WTC11 (cell line): ENCODE measurements around the gene BMPR2.
"Not testable (repeated sequence)": the region's sequence is repeated elsewhere in the genome, so short reads cannot be mapped to it uniquely, and the experiment has no call there.

Experiments used
- GRHL2 ChIP-seq: fragments of 250-450 bp; sonication (Bioruptor Pico); IDR thresholded peaks from 2 replicates; pipeline ENCODE4 v1.8.0; 2022; ENCODE audit warnings: mild to moderate bottlenecking, moderate library complexity; ENCODE audit not compliant: insufficient replicate concordance, severe bottlenecking
- MXD4 ChIP-seq: fragments of 250-450 bp; sonication (Bioruptor Pico); IDR thresholded peaks from 2 replicates; pipeline ENCODE4 v1.8.0; 2021; ENCODE audit warnings: mild to moderate bottlenecking, moderate library complexity, borderline replicate concordance
- RORB ChIP-seq: fragments of 250-450 bp; sonication (Bioruptor Pico); IDR thresholded peaks from 2 replicates; pipeline ENCODE4 v1.9.0; 2021; ENCODE audit warnings: mild to moderate bottlenecking
- ZNF232 ChIP-seq: sonication (generic); formaldehyde crosslinking; IDR thresholded peaks from 2 replicates; pipeline ENCODE4 v1.8.0; 2022; ENCODE audit warnings: mild to moderate bottlenecking, missing genetic modification reagents
- TF ChIP-seq, protein P1 (sequence below): fragments of 200-600 bp; IDR thresholded peaks from 2 replicates; pipeline ENCODE4 v1.8.0; 2022; ENCODE audit warnings: antibody characterized with exemption
- TF ChIP-seq, protein P2 (sequence below): sonication (generic); formaldehyde crosslinking; conservative IDR thresholded peaks from 2 replicates; pipeline ENCODE4 v1.8.1; 2022; ENCODE audit warnings: mild to moderate bottlenecking, missing genetic modification reagents
- TF ChIP-seq, protein P3 (sequence below): fragments of 250-450 bp; sonication (Bioruptor Pico); IDR thresholded peaks from 2 replicates; pipeline ENCODE4 v1.8.0; 2021; ENCODE audit warnings: mild to moderate bottlenecking
- TF ChIP-seq, protein P4 (sequence below): fragments of 250-450 bp; sonication (Bioruptor Pico); IDR thresholded peaks from 2 replicates; pipeline ENCODE4 v1.9.0; 2021; ENCODE audit warnings: mild to moderate bottlenecking
- TF ChIP-seq, protein P5 (sequence below): sonication (generic); formaldehyde crosslinking; IDR thresholded peaks from 2 replicates; pipeline ENCODE4 v1.8.0; 2022; ENCODE audit warnings: mild to moderate bottlenecking, missing genetic modification reagents
- TF ChIP-seq, protein P6 (sequence below): sonication (generic); formaldehyde crosslinking; IDR thresholded peaks from 2 replicates; pipeline ENCODE4 v1.8.1; 2023; ENCODE audit warnings: mild to moderate bottlenecking, missing genetic modification reagents
- TF ChIP-seq, protein P7 (sequence below): sonication (generic); formaldehyde crosslinking; IDR thresholded peaks from 2 replicates; pipeline ENCODE4 v1.8.0; 2022; ENCODE audit warnings: mild to moderate bottlenecking, missing genetic modification reagents
- TF ChIP-seq, protein P8 (sequence below): sonication (generic); formaldehyde crosslinking; IDR thresholded peaks from 2 replicates; pipeline ENCODE4 v1.8.1; 2023; ENCODE audit warnings: mild to moderate bottlenecking, missing genetic modification reagents, moderate library complexity

DNA sequence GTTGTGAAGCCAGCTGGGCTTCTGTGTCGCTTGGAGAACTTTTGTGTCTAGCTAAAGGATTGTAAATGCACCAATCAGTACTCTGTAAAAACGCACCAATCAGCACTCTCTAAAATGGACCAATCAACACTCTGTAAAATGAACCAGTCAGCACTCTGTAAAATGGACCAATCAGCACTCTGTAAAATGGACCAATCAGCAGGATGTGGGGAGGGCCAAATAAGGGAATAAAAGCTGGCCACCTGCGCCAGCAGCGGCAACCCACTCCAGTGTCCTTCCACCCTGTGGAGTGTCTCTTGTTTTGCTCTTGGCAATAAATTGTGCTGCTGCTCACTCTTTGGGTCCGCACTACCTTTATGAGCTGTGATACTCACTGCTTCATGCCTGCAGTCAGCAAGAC lies 199.1 kb downstream of the BMPR2 start:
- TF ChIP-seq, protein P1, sequence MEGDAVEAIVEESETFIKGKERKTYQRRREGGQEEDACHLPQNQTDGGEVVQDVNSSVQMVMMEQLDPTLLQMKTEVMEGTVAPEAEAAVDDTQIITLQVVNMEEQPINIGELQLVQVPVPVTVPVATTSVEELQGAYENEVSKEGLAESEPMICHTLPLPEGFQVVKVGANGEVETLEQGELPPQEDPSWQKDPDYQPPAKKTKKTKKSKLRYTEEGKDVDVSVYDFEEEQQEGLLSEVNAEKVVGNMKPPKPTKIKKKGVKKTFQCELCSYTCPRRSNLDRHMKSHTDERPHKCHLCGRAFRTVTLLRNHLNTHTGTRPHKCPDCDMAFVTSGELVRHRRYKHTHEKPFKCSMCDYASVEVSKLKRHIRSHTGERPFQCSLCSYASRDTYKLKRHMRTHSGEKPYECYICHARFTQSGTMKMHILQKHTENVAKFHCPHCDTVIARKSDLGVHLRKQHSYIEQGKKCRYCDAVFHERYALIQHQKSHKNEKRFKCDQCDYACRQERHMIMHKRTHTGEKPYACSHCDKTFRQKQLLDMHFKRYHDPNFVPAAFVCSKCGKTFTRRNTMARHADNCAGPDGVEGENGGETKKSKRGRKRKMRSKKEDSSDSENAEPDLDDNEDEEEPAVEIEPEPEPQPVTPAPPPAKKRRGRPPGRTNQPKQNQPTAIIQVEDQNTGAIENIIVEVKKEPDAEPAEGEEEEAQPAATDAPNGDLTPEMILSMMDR: not testable (repeated sequence)
- TF ChIP-seq ZNF232 (CRISPR knock-in tag); MXD4 (CRISPR knock-in tag); RORB; GRHL2 (CRISPR knock-in tag): not testable (repeated sequence)
- TF ChIP-seq, protein P2, sequence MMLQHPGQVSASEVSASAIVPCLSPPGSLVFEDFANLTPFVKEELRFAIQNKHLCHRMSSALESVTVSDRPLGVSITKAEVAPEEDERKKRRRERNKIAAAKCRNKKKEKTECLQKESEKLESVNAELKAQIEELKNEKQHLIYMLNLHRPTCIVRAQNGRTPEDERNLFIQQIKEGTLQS: not testable (repeated sequence)
- TF ChIP-seq, protein P3, sequence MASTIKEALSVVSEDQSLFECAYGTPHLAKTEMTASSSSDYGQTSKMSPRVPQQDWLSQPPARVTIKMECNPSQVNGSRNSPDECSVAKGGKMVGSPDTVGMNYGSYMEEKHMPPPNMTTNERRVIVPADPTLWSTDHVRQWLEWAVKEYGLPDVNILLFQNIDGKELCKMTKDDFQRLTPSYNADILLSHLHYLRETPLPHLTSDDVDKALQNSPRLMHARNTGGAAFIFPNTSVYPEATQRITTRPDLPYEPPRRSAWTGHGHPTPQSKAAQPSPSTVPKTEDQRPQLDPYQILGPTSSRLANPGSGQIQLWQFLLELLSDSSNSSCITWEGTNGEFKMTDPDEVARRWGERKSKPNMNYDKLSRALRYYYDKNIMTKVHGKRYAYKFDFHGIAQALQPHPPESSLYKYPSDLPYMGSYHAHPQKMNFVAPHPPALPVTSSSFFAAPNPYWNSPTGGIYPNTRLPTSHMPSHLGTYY (CRISPR knock-in tag): not testable (repeated sequence)
- TF ChIP-seq, protein P4, sequence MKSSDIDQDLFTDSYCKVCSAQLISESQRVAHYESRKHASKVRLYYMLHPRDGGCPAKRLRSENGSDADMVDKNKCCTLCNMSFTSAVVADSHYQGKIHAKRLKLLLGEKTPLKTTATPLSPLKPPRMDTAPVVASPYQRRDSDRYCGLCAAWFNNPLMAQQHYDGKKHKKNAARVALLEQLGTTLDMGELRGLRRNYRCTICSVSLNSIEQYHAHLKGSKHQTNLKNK: not testable (repeated sequence)
- TF ChIP-seq, protein P5, sequence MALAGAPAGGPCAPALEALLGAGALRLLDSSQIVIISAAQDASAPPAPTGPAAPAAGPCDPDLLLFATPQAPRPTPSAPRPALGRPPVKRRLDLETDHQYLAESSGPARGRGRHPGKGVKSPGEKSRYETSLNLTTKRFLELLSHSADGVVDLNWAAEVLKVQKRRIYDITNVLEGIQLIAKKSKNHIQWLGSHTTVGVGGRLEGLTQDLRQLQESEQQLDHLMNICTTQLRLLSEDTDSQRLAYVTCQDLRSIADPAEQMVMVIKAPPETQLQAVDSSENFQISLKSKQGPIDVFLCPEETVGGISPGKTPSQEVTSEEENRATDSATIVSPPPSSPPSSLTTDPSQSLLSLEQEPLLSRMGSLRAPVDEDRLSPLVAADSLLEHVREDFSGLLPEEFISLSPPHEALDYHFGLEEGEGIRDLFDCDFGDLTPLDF (CRISPR knock-in tag): not testable (repeated sequence)
- TF ChIP-seq, protein P6, sequence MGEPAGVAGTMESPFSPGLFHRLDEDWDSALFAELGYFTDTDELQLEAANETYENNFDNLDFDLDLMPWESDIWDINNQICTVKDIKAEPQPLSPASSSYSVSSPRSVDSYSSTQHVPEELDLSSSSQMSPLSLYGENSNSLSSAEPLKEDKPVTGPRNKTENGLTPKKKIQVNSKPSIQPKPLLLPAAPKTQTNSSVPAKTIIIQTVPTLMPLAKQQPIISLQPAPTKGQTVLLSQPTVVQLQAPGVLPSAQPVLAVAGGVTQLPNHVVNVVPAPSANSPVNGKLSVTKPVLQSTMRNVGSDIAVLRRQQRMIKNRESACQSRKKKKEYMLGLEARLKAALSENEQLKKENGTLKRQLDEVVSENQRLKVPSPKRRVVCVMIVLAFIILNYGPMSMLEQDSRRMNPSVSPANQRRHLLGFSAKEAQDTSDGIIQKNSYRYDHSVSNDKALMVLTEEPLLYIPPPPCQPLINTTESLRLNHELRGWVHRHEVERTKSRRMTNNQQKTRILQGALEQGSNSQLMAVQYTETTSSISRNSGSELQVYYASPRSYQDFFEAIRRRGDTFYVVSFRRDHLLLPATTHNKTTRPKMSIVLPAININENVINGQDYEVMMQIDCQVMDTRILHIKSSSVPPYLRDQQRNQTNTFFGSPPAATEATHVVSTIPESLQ (CRISPR knock-in tag): not testable (repeated sequence)
- TF ChIP-seq, protein P7, sequence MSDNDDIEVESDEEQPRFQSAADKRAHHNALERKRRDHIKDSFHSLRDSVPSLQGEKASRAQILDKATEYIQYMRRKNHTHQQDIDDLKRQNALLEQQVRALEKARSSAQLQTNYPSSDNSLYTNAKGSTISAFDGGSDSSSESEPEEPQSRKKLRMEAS: not testable (repeated sequence)
- TF ChIP-seq, protein P8, sequence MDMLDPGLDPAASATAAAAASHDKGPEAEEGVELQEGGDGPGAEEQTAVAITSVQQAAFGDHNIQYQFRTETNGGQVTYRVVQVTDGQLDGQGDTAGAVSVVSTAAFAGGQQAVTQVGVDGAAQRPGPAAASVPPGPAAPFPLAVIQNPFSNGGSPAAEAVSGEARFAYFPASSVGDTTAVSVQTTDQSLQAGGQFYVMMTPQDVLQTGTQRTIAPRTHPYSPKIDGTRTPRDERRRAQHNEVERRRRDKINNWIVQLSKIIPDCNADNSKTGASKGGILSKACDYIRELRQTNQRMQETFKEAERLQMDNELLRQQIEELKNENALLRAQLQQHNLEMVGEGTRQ (CRISPR knock-in tag): not testable (repeated sequence)
